GM19467 (cell line): Measurements from ENCODE around the gene FBXW10.
"Not testable (repeated sequence)": the region's sequence is repeated elsewhere in the genome, so short reads cannot be mapped to it uniquely, and the experiment has no call there.

Experiments used
- ATAC-seq: cut with Tn5 transposase; IDR thresholded peaks from one replicate; pipeline ENCODE4 v1.9.1; 2021; ENCODE audit warnings: mild to moderate bottlenecking, moderate library complexity; ENCODE audit not compliant: unreplicated experiment

FBXW10 gene, protein sequence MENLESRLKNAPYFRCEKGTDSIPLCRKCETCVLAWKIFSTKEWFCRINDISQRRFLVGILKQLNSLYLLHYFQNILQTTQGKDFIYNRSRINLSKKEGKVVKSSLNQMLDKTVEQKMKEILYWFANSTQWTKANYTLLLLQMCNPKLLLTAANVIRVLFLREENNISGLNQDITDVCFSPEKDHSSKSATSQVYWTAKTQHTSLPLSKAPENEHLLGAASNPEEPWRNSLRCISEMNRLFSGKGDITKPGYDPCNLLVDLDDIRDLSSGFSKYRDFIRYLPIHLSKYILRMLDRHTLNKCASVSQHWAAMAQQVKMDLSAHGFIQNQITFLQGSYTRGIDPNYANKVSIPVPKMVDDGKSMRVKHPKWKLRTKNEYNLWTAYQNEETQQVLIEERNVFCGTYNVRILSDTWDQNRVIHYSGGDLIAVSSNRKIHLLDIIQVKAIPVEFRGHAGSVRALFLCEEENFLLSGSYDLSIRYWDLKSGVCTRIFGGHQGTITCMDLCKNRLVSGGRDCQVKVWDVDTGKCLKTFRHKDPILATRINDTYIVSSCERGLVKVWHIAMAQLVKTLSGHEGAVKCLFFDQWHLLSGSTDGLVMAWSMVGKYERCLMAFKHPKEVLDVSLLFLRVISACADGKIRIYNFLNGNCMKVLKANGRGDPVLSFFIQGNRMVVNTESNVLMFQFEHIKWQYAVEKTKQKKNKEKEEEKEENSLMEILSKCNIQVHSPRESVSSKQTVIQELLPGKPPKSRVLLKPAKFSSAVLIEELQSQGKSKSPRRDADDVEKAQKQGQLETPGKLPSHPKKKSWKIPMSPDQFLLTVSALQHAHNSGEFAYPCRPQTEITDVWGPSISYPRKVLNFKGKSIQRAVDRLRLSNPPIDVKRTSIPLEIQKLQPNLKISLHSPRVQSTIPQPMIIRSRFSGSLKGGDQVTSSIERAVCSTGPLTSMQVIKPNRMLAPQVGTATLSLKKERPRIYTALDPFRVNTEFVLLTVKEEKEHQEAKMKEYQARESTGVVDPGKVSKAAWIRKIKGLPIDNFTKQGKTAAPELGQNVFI

DNA sequence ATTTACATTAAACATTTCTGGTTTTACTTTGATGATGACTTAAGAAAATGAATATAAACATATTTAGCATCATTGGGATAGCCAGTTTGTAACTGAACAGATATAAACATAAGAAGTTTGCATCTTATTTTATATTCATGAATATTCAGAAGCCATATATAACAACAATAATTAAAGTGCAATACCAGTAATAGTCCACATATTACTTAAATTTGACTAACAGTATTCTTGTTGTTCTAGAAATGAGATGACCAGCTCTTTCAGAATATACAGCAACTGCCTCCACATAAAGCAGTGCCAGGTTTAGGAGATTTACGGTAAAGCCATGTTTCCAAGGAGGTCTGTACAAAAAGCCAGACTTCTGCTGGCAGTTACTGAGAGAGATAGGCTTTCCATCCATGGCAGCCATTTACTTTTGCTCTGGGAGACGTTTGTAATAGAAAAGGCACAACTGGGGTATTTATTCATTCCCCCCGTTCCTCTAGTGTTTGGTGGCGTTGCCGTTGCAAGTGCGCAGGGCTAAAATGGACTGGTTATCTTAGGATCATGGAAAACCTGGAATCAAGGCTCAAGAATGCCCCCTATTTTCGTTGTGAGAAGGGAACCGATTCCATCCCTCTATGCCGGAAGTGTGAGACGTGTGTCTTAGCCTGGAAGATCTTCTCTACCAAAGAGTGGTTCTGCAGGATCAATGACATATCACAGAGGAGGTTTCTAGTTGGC lies at the start of gene FBXW10:
Gene FBXW10 (plus strand): TSS at position 356 of the 723 bp plus-strand sequence. CDS start 191 bp downstream, at position 547.
- ATAC-seq = not testable (repeated sequence)

- ATAC-seq = not testable (repeated sequence)
These were observed 48.7 kb upstream of the FBXW10 start for GRCh38 chr17:18695143-18695542.

- not testable (repeated sequence) for ATAC-seq
These were observed 45.3 kb upstream of the FBXW10 start for GRCh38 chr17:18698473-18699103.

DNA sequence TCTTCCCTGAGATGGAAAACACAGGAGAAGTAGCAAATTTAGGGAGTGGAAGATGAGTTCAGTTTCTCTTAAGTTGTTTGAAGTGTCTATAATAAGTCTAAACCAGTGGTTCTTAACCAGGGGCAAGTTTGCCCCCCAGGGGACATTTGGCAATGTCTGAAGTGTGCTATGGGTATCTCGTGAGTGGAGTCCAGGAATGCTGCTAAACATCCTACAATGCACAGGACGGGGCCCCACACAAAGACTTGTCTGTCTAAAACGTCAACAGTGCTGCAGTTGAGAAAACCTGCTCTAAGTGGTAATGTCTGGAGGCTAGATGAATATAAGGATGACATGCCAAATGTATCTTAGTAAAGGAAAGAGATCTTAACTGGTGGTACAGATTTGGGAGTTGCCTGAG lies 37.9 kb upstream of the FBXW10 start:
- not testable (repeated sequence) for ATAC-seq

- not testable (repeated sequence) for ATAC-seq
These were observed 35.6 kb upstream of the FBXW10 start for GRCh38 chr17:18708215-18708614.

- ATAC-seq = not testable (repeated sequence)
These were observed 31.4 kb upstream of the FBXW10 start for GRCh38 chr17:18712354-18712999.

DNA sequence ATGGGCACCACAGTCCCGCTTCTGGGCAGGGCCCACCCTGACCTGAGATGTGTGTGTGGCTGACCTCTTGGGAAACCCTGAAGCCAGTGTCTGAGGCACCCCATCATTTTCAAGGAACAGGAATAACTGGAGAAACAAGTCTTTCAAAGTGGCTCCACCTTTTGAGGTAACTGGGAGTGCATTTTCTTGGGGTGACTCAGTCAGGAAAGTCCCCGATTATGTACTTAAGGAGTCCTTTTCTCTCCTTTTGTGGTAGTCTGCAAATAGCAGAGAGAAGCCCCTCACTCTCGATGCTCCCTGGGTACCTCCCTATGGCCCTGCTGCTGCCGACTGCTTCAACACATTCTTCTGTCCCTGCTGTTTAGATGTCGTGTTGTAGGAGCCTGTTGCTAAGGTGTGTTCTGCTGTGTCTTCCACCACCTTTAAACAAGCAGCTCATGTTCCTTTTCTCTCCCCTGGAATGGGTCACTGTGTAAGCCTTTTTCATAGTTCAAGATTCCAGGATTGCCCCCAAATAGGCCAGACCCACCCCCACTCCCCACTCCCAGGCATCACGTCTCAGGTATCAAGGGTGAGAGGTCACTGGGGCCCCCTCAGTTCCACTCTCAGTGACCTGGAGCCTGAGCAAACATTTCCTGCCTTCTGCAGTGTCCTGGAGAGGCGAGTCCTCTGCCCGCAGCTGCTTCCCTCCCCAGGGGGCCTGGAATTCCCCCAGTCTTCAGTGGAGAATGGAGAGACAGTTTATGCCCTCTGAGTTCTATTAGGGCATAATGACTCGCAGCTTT lies 25.0 kb upstream of the FBXW10 start:
- ATAC-seq = not testable (repeated sequence)

- not testable (repeated sequence) for ATAC-seq
These were observed 24.3 kb upstream of the FBXW10 start for GRCh38 chr17:18719428-18720110.

DNA sequence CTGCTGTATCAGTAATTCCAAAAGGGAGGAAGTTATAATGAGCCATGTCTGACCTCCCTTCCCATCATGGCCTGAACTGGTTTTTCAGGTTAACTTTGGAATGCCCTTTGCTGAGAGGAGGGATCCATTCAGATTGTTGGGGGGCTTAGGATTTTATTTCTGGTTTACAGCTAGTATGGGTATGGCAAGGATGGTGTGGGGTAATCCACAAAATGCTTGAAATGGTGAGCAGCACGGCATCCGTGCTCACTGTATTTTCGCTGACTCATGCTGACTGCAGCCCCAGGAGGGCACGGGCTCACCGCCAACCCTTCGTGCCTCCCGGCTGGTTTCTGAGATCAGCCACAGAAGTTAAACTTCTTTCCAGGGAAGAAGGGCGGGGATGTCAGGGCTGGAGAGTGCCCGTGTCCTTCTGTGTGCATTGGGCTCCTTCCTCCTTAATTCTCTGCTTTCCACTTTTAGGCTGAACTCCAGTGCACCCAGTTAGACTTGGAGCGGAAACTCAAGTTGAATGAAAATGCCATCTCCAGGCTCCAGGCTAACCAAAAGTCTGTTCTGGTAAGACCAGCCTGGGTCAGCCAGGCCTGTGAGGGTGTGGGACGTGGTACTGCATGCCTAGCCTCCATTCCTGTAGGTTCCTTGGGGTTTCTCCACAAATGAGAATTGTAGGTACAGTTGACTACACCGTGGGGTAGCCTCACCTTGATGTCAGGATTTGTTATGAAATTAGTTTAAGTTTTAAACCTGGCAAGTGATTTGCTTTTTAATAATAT lies 21.9 kb upstream of the FBXW10 start:
- not testable (repeated sequence) for ATAC-seq

- not testable (repeated sequence) for ATAC-seq
These were observed 21.2 kb upstream of the FBXW10 start for GRCh38 chr17:18722612-18723011.

DNA sequence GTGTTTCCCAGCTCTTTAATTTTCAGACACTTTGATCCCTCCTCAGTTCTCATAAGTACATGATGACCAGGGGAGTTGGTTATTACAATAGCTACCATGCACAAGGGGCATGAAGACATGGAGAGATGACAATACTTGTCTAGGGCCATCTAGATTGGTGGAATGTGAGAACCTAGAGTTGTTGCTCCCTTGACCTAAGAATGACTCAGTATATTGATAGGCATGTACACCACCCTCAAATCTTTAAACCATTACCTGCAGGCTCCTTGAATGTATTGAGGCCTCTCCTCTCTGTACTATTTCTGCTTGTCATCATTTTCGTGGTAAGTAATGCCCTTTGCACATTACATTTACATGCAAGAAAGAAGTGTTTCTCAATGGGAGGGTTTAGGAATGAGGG lies 20.3 kb upstream of the FBXW10 start:
- not testable (repeated sequence) for ATAC-seq

DNA sequence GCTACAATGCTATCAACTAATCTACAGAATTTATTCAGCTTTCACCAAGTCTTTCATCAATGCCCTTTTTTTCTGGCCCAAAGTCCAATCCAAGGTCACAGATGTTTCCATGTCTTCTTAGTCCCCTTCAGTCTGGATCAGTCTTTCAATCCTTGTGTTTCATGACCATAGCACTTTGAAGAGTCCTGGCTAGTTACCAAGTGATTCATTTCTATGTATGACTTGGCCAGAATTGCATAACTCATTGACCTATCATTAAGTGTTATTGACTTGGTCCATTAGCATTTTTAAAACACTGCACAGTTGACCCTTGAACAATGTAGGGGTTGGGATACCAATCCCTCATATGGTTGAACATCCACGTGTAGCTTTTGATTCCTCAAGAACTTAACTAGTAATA lies 11.4 kb upstream of the FBXW10 start:
- not testable (repeated sequence) for ATAC-seq

GRCh38 chr17:18733350-18733749 lies 10.5 kb upstream of the FBXW10 start:
- ATAC-seq = not testable (repeated sequence)

- ATAC-seq = not testable (repeated sequence)
These were observed 4.0 kb upstream of the FBXW10 start for GRCh38 chr17:18739616-18740391.

GRCh38 chr17:18741228-18741627 lies 2.6 kb upstream of the FBXW10 start:
- not testable (repeated sequence) for ATAC-seq

GRCh38 chr17:18744726-18745125 lies 872 bp downstream of the FBXW10 start:
- ATAC-seq = not testable (repeated sequence)

- ATAC-seq = not testable (repeated sequence)
These were observed 2.7 kb downstream of the FBXW10 start for GRCh38 chr17:18746551-18746950.
